Ectodermal cell (in vitro differentiated cells): Measurements from ENCODE around the gene SKA2.
A peak's percentile ranks its signal among the peaks of the same experiment; 100 is the strongest.
"Not testable (repeated sequence)": the region's sequence is repeated elsewhere in the genome, so short reads cannot be mapped to it uniquely, and the experiment has no call there.

ENCODE experiments used
- H3K27ac ChIP-seq: 2 replicates; pipeline ENCODE4 v1.7.0; 2013; ENCODE audit warnings: mild to moderate bottlenecking, low read depth, low read length; ENCODE audit not compliant: insufficient read depth, poor library complexity, severe bottlenecking
- H3K27me3 ChIP-seq: 2 replicates; pipeline ENCODE4 v1.7.0; 2013; ENCODE audit warnings: mild to moderate bottlenecking, low read length; ENCODE audit not compliant: insufficient read depth, control insufficient read depth, poor library complexity, severe bottlenecking
- H3K36me3 ChIP-seq: one replicate; pipeline ENCODE4 v1.7.0; 2013; ENCODE audit warnings: low read length; ENCODE audit not compliant: control insufficient read depth, insufficient read depth
- H3K4me1 ChIP-seq: one replicate; pipeline ENCODE4 v1.7.0; 2013; ENCODE audit warnings: low read length; ENCODE audit not compliant: control insufficient read depth, insufficient read depth
- H3K4me3 ChIP-seq: 2 replicates; pipeline ENCODE4 v1.7.0; 2013; ENCODE audit warnings: low read depth, low read length, control low read depth; ENCODE audit not compliant: insufficient read depth
- H3K9me3 ChIP-seq: 2 replicates; pipeline ENCODE4 v1.7.0; 2013; ENCODE audit warnings: mild to moderate bottlenecking, low read length, moderate library complexity; ENCODE audit not compliant: control insufficient read depth
- WGBS, 2 experiments: methylation state at CpG; one replicate each; pipeline ENCODE4 v1.1.7; 2013; ENCODE audit warnings: missing lambda C conversion rate in 2 of 2; 5-methylcytosine and 5-hydroxymethylcytosine counted together

SKA2 gene

GRCh38 chr17:59106463-59107305, 48.3 kb downstream of the SKA2 start, which contains the start of gene TRIM37:
TSS of gene TRIM37 (minus strand) at chr17:59106880. CDS start at chr17:59106461, 419 bp downstream.
- Histone ChIP-seq H3K27ac (peak within 1 kb of the TSS; percentile 85), H3K36me3 (no peaks in the 10 kb centered on the region), H3K27me3 (no peaks in the 10 kb centered on the region), H3K4me1 (no peaks in the 10 kb centered on the region), H3K9me3 (no peaks in the 10 kb centered on the region), H3K4me3 (peak within 1 kb of the TSS; percentile 91)
- WGBS, 2 experiments: 0 to 1% methylated on average over 89 of the region's 89 CpGs

- H3K36me3 ChIP-seq: no peaks in the 10 kb centered on the region
- 0% methylated on average over 18 of the region's 18 CpGs for WGBS, 2 experiments
Measured at GRCh38 chr17:59105852-59106462, 49.0 kb downstream of the SKA2 start.

GRCh38 chr17:59101178-59101577, 53.8 kb downstream of the SKA2 start:
- Histone ChIP-seq H3K27me3 (no peaks in the 10 kb centered on the region), H3K9me3 (no peaks in the 10 kb centered on the region), H3K4me3 (no peak overlapping the region), H3K4me1 (no peaks in the 10 kb centered on the region), H3K36me3 (no peaks in the 10 kb centered on the region), H3K27ac (no peak overlapping the region)
- 88 to 92% methylated on average over 1 of the region's 1 CpG for WGBS, 2 experiments

More at GRCh38 chr17:59105852-59106462, 49.0 kb downstream of the SKA2 start:
- no peaks in the 10 kb centered on the region for H3K4me1 ChIP-seq
- peak overlapping the region; percentile 78 for H3K27ac ChIP-seq
- no peaks in the 10 kb centered on the region for H3K9me3 ChIP-seq
- peak overlapping the region; percentile 91 for H3K4me3 ChIP-seq
- H3K27me3 ChIP-seq: no peaks in the 10 kb centered on the region

- H3K4me1 ChIP-seq: no peaks in the 10 kb centered on the region
- no peaks in the 10 kb centered on the region for H3K36me3 ChIP-seq
- no peaks in the 10 kb centered on the region for H3K9me3 ChIP-seq
- no peak overlapping the region for H3K4me3 ChIP-seq
- no peaks in the 10 kb centered on the region for H3K27me3 ChIP-seq
- no peak overlapping the region for H3K27ac ChIP-seq
Measured at GRCh38 chr17:59097876-59098275, 57.1 kb downstream of the SKA2 start.

GRCh38 chr17:59094861-59095530, 60.0 kb downstream of the SKA2 start:
- Histone ChIP-seq H3K27me3 (no peaks in the 10 kb centered on the region), H3K4me3 (no peak overlapping the region), H3K4me1 (no peaks in the 10 kb centered on the region), H3K27ac (no peak overlapping the region), H3K36me3 (no peaks in the 10 kb centered on the region), H3K9me3 (no peaks in the 10 kb centered on the region)
- 95 to 96% methylated on average over 6 of the region's 6 CpGs for WGBS, 2 experiments

- H3K27ac ChIP-seq: no peak overlapping the region
- H3K4me1 ChIP-seq: no peaks in the 10 kb centered on the region
Measured at GRCh38 chr17:59093702-59094231, 61.2 kb downstream of the SKA2 start.

GRCh38 chr17:59093145-59093701, 61.8 kb downstream of the SKA2 start:
- Histone ChIP-seq H3K9me3 (no peaks in the 10 kb centered on the region), H3K4me1 (no peaks in the 10 kb centered on the region), H3K27me3 (no peaks in the 10 kb centered on the region), H3K27ac (no peak overlapping the region), H3K4me3 (no peak overlapping the region), H3K36me3 (no peaks in the 10 kb centered on the region)
- WGBS, 2 experiments: 88 to 92% methylated on average over 4 of the region's 4 CpGs

More at GRCh38 chr17:59093702-59094231, 61.2 kb downstream of the SKA2 start:
- WGBS, 2 experiments: 88 to 91% methylated on average over 8 of the region's 8 CpGs
- Histone ChIP-seq H3K9me3 (no peaks in the 10 kb centered on the region), H3K27me3 (no peaks in the 10 kb centered on the region), H3K36me3 (no peaks in the 10 kb centered on the region), H3K4me3 (no peak overlapping the region)

GRCh38 chr17:59090593-59090992, 64.4 kb downstream of the SKA2 start:
- not testable (repeated sequence) for H3K4me1 ChIP-seq, H3K4me3 ChIP-seq, H3K27ac ChIP-seq, H3K9me3 ChIP-seq, H3K27me3 ChIP-seq, H3K36me3 ChIP-seq
- WGBS, 2 experiments: 93 to 97% methylated on average over 11 to 12 of the region's 12 CpGs

GRCh38 chr17:59084154-59084553, 70.8 kb downstream of the SKA2 start:
- WGBS, 2 experiments: 94 to 97% methylated on average over 3 to 4 of the region's 4 CpGs
- H3K36me3 ChIP-seq: peaks cover 5% of the 10 kb centered on the region
- no peaks in the 10 kb centered on the region for H3K27me3 ChIP-seq
- H3K4me3 ChIP-seq: no peak overlapping the region
- H3K9me3 ChIP-seq: no peaks in the 10 kb centered on the region
- H3K27ac ChIP-seq: no peak overlapping the region
- H3K4me1 ChIP-seq: no peaks in the 10 kb centered on the region

GRCh38 chr17:59074494-59074893, 80.5 kb downstream of the SKA2 start:
- no peaks in the 10 kb centered on the region for H3K4me1 ChIP-seq
- no peaks in the 10 kb centered on the region for H3K27me3 ChIP-seq
- H3K36me3 ChIP-seq: peaks cover 14% of the 10 kb centered on the region
- H3K27ac ChIP-seq: no peak overlapping the region
- no peaks in the 10 kb centered on the region for H3K9me3 ChIP-seq
- no peak overlapping the region for H3K4me3 ChIP-seq
